Nucleus accumbens (tissue), 56 donors: ENCODE data around the gene BUD13.

Source experiments
- DNase-seq, 56 donors: peaks; one replicate each; lab custom pipeline; 2025; lab: John Stamatoyannopoulos, UW

BUD13 gene

GRCh38 chr11:116792869-116793771 lies 20.3 kb upstream of the BUD13 start:
- no peak for DNase-seq

- DNase-seq = no peak
Observed at GRCh38 chr11:116792144-116792868, 19.5 kb upstream of the BUD13 start.

- DNase-seq = no peak
Observed at GRCh38 chr11:116791813-116792143, 19.0 kb upstream of the BUD13 start, which contains the start of gene APOA5. Gene APOA5 (minus strand): TSS chr11:116791879. CDS start chr11:116791860, 19 bp downstream.

GRCh38 chr11:116791002-116791812 lies 18.4 kb upstream of the BUD13 start:
- peak in 51 of 56 donors; percentile 19 to 88 (median 63) for DNase-seq

GRCh38 chr11:116790167-116791001 lies 17.6 kb upstream of the BUD13 start:
- DNase-seq = no peak

- no peak for DNase-seq
Observed at GRCh38 chr11:116788975-116789374, 16.2 kb upstream of the BUD13 start.

- no peak for DNase-seq
Observed at GRCh38 chr11:116788534-116788933, 15.7 kb upstream of the BUD13 start.

GRCh38 chr11:116787786-116788486 lies 15.1 kb upstream of the BUD13 start, which contains the start of gene ZPR1:
Gene ZPR1 (minus strand): TSS chr11:116788023. CDS start chr11:116787990, 33 bp downstream.
- peak; percentile 13 to 89 (median 76) for DNase-seq

- peak in 2 of 56 donors; percentile 30 to 53 for DNase-seq
Observed at GRCh38 chr11:116787436-116787785, 14.6 kb upstream of the BUD13 start.

GRCh38 chr11:116786966-116787365 lies 14.2 kb upstream of the BUD13 start:
- DNase-seq = no peak

GRCh38 chr11:116786326-116786725 lies 13.5 kb upstream of the BUD13 start:
- no peak for DNase-seq

- DNase-seq = no peak
Observed at GRCh38 chr11:116782728-116783127, 9.9 kb upstream of the BUD13 start.

- DNase-seq = no peak
Observed at GRCh38 chr11:116778556-116778955, 5.8 kb upstream of the BUD13 start.

GRCh38 chr11:116777056-116777455 lies 4.3 kb upstream of the BUD13 start:
- no peak for DNase-seq

- no peak for DNase-seq
Observed at GRCh38 chr11:116776522-116776984, 3.8 kb upstream of the BUD13 start.

- no peak for DNase-seq
Observed at GRCh38 chr11:116775975-116776374, 3.2 kb upstream of the BUD13 start.

GRCh38 chr11:116774661-116775060 lies 1.9 kb upstream of the BUD13 start:
- DNase-seq = no peak

- peak in 10 of 56 donors; percentile 56 to 80 (median 74) for DNase-seq
Observed at GRCh38 chr11:116773203-116774097, 663 bp upstream of the BUD13 start.
